OCI-LY7 (cell line): ENCODE measurements around the gene CCDC102A. TPM values are rescaled to one million over a fixed set of nuclear protein-coding genes. Genes with fewer than 3 reads are reported as not detected.
A peak's percentile ranks its signal among the peaks of the same experiment; 100 is the strongest.

Experiments
- BruUV-seq: library from RNA; stranded (reverse); fragments of 400-500 nt; replicated peaks from 2 replicates; lab custom pipeline; 2021; lab: Mats Ljungman, UMichigan
- CTCF ChIA-PET: fragments of 300-600 bp; sonication (Branson Sonifier 250); formaldehyde crosslinking; loops from one replicate; lab custom pipeline; 2022; ENCODE audit warnings: antibody characterized with exemption; ENCODE audit not compliant: unreplicated experiment; lab: Charles Lee
- POLR2A ChIA-PET: fragments of 300-600 bp; sonication (Branson Sonifier 250); formaldehyde crosslinking; loops from one replicate; lab custom pipeline; 2022; ENCODE audit warnings: antibody characterized with exemption; lab: Charles Lee
- DNase-seq: peaks from one replicate; pipeline ENCODE4 v3.0.0-alpha.2; 2015; ENCODE audit warnings: low spot score
- H2AFZ ChIP-seq: fragments of 200-600 bp; sonication (generic), shearing (Covaris generic); 2 replicates; pipeline ENCODE4 v1.6.1; 2014; ENCODE audit warnings: mild to moderate bottlenecking, antibody characterized with exemption, low read length, moderate library complexity
- H3K27ac ChIP-seq: fragments of 200-600 bp; sonication (generic); 2 replicates; pipeline ENCODE4 v1.5.1; 2014; ENCODE audit warnings: mixed run types, low read depth, mild to moderate bottlenecking, moderate library complexity, low read length, inconsistent platforms; ENCODE audit not compliant: poor library complexity, severe bottlenecking
- H3K36me3 ChIP-seq: fragments of 200-600 bp; sonication (generic); 2 replicates; pipeline ENCODE4 v1.6.1; 2014; ENCODE audit warnings: mild to moderate bottlenecking, antibody characterized with exemption, low read length, moderate library complexity, mixed read lengths; ENCODE audit not compliant: insufficient read depth
- H3K4me1 ChIP-seq: fragments of 200-600 bp; sonication (generic); 2 replicates; pipeline ENCODE4 v1.5.1; 2014; ENCODE audit warnings: mild to moderate bottlenecking, low read length; ENCODE audit not compliant: insufficient read depth, poor library complexity, severe bottlenecking
- H3K4me2 ChIP-seq: fragments of 200-600 bp; sonication (generic); 2 replicates; pipeline ENCODE4 v1.6.1; 2014; ENCODE audit warnings: mild to moderate bottlenecking, low read length
- H3K4me3 ChIP-seq: fragments of 200-600 bp; sonication (generic); 2 replicates; pipeline ENCODE4 v1.5.1; 2014; ENCODE audit warnings: mild to moderate bottlenecking, low read depth, low read length; ENCODE audit not compliant: poor library complexity, severe bottlenecking
- H3K79me2 ChIP-seq: fragments of 200-600 bp; sonication (generic); 2 replicates; pipeline ENCODE4 v1.6.1; 2016; ENCODE audit warnings: low read depth, mild to moderate bottlenecking, low read length, moderate library complexity, mixed read lengths; ENCODE audit not compliant: insufficient read depth
- H3K9me2 ChIP-seq: fragments of 200-600 bp; sonication (generic); 2 replicates; pipeline ENCODE4 v1.6.1; 2016; ENCODE audit warnings: mild to moderate bottlenecking, low read length, mixed read lengths; ENCODE audit not compliant: insufficient read depth
- H3K9me3 ChIP-seq: fragments of 200-600 bp; sonication (generic); 2 replicates; pipeline ENCODE4 v1.6.1; 2014; ENCODE audit warnings: mild to moderate bottlenecking, mixed run types, low read length, mixed read lengths
- H4K20me1 ChIP-seq: fragments of 200-600 bp; sonication (generic); 2 replicates; pipeline ENCODE4 v1.6.1; 2014; ENCODE audit warnings: mild to moderate bottlenecking, antibody characterized with exemption, low read length, moderate library complexity, mixed read lengths; ENCODE audit not compliant: insufficient read depth
- EZH2phosphoT487 ChIP-seq: fragments of 200-600 bp; sonication (generic); IDR thresholded peaks from 2 replicates; pipeline ENCODE4 v1.6.1; 2018; ENCODE audit warnings: low read depth, borderline replicate concordance, mild to moderate bottlenecking, mixed run types, antibody characterized with exemption, low read length, moderate library complexity, mixed read lengths
- intact Hi-C: fragments of 100-400 bp; cut with micrococcal nuclease; formaldehyde crosslinking; loops from one replicate; pipeline ENCODE4 v1.10.0; 2022; ENCODE audit not compliant: unreplicated experiment
- total RNA-seq, 2 experiments: library from RNA; depleted of rRNA in 1 of 2; stranded (reverse); fragments of >200 nt in 1 of 2; shearing (Covaris generic) in 1 of 2; gene quantifications; 2 replicates each; pipeline ENCODE4 v1.2.3, GENCODE V29; 2014 to 2022
- TF ChIP-seq, protein P1 (sequence below): fragments of 200-600 bp; sonication (generic); conservative IDR thresholded peaks from 2 replicates; pipeline ENCODE4 v1.5.1; 2014; ENCODE audit warnings: mild to moderate bottlenecking, antibody characterized with exemption, low read length, moderate library complexity, mixed read lengths

Gene CCDC102A
- total RNA-seq, 2 experiments from 2014 or later = 4.2 to 7.1 TPM

GRCh38 chr16:57529391-57530103 is 6.8 kb downstream of the CCDC102A start:
- Histone ChIP-seq H3K9me2 (no peaks in the 10 kb centered on the region), H3K36me3 (no peaks in the 10 kb centered on the region), H2AFZ (no peak overlapping the region), H4K20me1 (no peaks in the 10 kb centered on the region), H3K4me2 (peak overlapping the region; percentile 55), H3K79me2 (no peaks in the 10 kb centered on the region), H3K4me3 (peak overlapping the region; percentile 2), H3K9me3 (no peaks in the 10 kb centered on the region), H3K27ac (peak overlapping the region; percentile 39), H3K4me1 (peaks cover 64% of the 10 kb centered on the region)
- BruUV-seq = no TSS peak
- POLR2A ChIA-PET = no interaction called here
- intact Hi-C loops = no loop called here
- no peak for TF ChIP-seq EZH2phosphoT487
- TF ChIP-seq, protein P1, sequence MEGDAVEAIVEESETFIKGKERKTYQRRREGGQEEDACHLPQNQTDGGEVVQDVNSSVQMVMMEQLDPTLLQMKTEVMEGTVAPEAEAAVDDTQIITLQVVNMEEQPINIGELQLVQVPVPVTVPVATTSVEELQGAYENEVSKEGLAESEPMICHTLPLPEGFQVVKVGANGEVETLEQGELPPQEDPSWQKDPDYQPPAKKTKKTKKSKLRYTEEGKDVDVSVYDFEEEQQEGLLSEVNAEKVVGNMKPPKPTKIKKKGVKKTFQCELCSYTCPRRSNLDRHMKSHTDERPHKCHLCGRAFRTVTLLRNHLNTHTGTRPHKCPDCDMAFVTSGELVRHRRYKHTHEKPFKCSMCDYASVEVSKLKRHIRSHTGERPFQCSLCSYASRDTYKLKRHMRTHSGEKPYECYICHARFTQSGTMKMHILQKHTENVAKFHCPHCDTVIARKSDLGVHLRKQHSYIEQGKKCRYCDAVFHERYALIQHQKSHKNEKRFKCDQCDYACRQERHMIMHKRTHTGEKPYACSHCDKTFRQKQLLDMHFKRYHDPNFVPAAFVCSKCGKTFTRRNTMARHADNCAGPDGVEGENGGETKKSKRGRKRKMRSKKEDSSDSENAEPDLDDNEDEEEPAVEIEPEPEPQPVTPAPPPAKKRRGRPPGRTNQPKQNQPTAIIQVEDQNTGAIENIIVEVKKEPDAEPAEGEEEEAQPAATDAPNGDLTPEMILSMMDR = no peak
- DNase-seq = no peak
- CTCF ChIA-PET = no interaction called here

DNA sequence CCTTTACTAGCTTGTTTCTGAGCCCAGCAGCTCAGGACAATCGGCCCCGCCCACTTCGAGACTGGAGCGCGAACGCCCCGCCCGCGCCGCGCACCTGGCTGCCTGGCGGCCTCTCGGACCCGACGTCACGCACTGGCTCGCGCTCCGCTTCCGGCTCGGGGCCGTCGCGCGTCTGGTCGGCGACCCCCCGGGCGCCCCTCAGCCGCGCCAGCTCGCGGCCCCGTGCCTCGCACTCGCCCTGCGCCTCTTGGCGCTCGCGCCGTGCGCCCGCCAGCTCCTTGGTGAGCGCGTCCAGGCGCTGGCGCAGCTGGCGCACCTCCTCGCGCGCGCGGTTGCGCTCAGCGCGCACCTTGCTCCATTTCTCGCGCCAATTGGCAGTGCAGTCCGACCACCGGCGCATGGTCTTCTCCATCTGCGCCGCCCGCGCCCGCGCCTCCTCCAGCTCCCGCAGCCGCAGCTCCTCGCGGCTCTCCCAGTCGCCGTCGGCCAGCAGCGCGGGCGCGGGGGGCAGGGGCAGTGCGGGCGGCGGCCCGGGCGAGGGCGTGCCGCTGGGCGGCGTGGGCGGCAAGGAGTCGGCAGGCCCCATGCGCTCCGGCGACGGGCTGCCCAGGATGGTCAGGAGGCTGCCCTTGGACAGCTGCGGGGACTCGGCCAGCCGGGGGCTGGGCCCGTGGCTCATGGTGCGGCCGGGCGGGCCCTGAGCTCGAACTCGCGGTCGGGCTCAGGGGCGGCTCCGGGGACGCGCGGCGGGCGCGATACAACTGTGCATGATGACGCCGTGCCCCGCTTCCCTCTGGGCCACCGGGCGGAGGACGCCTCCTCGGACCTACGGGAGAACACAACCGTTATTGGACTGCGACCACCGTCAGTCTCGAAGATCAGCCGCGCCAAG is 7.6 kb downstream of the CCDC102A start:
- Histone ChIP-seq H3K27ac (no peak overlapping the region), H3K4me2 (no peak overlapping the region), H4K20me1 (no peaks in the 10 kb centered on the region), H2AFZ (no peak overlapping the region), H3K36me3 (no peaks in the 10 kb centered on the region), H3K4me3 (no peak overlapping the region), H3K9me2 (no peaks in the 10 kb centered on the region), H3K9me3 (no peaks in the 10 kb centered on the region), H3K79me2 (no peaks in the 10 kb centered on the region), H3K4me1 (peaks cover 57% of the 10 kb centered on the region)
- intact Hi-C loops = no loop called here
- TF ChIP-seq, protein P1 = no peak
- TF ChIP-seq EZH2phosphoT487 = no peak
- POLR2A ChIA-PET = interaction anchor here (0.6 to 1.4 kb wide), 4 partner anchors 9 to 496 kb away, joined by 3 to 5 read pairs (median 4); no protein-coding TSS in a partner anchor
- no TSS peak for BruUV-seq
- CTCF ChIA-PET = no interaction called here
- no peak for DNase-seq
